HL-60 (cell line): ENCODE data around the gene KHSRP.

Source experiments
- GABPA ChIP-seq: IDR thresholded peaks from 2 replicates; pipeline ENCODE4 v1.6.1; 2012; ENCODE audit warnings: low read depth
- POLR2AphosphoS5 ChIP-seq: IDR thresholded peaks from 2 replicates; pipeline ENCODE4 v1.6.1; 2012; ENCODE audit warnings: low read depth
- TF ChIP-seq, protein P1 (sequence below): IDR thresholded peaks from one replicate; pipeline ENCODE4 v1.5.1; 2011; ENCODE audit warnings: low read length, control low read depth, inconsistent platforms; ENCODE audit not compliant: insufficient read depth
- TF ChIP-seq, protein P2 (sequence below): IDR thresholded peaks from 2 replicates; pipeline ENCODE4 v1.6.1; 2012; ENCODE audit warnings: low read depth; ENCODE audit not compliant: insufficient replicate concordance

DNA sequence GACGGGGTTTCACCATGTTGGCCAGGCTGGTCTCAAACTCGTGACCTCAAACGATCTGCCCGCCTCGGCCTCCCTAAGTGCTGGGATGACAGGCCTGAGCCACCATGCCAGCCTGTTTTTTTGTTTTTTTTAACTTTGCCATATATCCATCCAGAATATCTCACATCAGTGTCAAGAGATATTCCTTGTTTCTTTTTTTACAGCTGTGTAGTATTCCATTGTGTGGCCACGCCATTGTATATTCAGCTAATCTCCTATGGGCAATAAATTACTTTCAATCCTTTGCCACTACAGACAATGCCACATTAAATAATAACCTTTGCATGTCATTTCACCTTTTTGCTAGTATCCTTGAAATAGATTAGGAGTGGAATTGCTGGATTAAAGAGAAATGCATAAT is 15.3 kb downstream of the KHSRP start:
- TF ChIP-seq, protein P1, sequence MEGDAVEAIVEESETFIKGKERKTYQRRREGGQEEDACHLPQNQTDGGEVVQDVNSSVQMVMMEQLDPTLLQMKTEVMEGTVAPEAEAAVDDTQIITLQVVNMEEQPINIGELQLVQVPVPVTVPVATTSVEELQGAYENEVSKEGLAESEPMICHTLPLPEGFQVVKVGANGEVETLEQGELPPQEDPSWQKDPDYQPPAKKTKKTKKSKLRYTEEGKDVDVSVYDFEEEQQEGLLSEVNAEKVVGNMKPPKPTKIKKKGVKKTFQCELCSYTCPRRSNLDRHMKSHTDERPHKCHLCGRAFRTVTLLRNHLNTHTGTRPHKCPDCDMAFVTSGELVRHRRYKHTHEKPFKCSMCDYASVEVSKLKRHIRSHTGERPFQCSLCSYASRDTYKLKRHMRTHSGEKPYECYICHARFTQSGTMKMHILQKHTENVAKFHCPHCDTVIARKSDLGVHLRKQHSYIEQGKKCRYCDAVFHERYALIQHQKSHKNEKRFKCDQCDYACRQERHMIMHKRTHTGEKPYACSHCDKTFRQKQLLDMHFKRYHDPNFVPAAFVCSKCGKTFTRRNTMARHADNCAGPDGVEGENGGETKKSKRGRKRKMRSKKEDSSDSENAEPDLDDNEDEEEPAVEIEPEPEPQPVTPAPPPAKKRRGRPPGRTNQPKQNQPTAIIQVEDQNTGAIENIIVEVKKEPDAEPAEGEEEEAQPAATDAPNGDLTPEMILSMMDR = no peak
- TF ChIP-seq POLR2AphosphoS5 (no peak), GABPA (no peak)
- TF ChIP-seq, protein P2, sequence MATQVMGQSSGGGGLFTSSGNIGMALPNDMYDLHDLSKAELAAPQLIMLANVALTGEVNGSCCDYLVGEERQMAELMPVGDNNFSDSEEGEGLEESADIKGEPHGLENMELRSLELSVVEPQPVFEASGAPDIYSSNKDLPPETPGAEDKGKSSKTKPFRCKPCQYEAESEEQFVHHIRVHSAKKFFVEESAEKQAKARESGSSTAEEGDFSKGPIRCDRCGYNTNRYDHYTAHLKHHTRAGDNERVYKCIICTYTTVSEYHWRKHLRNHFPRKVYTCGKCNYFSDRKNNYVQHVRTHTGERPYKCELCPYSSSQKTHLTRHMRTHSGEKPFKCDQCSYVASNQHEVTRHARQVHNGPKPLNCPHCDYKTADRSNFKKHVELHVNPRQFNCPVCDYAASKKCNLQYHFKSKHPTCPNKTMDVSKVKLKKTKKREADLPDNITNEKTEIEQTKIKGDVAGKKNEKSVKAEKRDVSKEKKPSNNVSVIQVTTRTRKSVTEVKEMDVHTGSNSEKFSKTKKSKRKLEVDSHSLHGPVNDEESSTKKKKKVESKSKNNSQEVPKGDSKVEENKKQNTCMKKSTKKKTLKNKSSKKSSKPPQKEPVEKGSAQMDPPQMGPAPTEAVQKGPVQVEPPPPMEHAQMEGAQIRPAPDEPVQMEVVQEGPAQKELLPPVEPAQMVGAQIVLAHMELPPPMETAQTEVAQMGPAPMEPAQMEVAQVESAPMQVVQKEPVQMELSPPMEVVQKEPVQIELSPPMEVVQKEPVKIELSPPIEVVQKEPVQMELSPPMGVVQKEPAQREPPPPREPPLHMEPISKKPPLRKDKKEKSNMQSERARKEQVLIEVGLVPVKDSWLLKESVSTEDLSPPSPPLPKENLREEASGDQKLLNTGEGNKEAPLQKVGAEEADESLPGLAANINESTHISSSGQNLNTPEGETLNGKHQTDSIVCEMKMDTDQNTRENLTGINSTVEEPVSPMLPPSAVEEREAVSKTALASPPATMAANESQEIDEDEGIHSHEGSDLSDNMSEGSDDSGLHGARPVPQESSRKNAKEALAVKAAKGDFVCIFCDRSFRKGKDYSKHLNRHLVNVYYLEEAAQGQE = no peak
